HEK293 (cell line): ENCODE results near the gene ALPK3.

ENCODE experiments used
- CTCF ChIA-PET: fragments of 350-600 bp; formaldehyde crosslinking; extraction: SDS; loops from one replicate; lab custom pipeline; 2021; ENCODE audit warnings: antibody characterized with exemption; lab: Yijun Ruan, JAX
- POLR2A ChIA-PET: fragments of 300-600 bp; formaldehyde crosslinking; extraction: SDS; loops from one replicate; lab custom pipeline; 2020; ENCODE audit warnings: antibody characterized with exemption, inconsistent platforms; lab: Yijun Ruan, JAX
- H3K27ac ChIP-seq: fragments of 200-500 bp; sonication (Bioruptor generic); 2 replicates; pipeline ENCODE4 v1.5.1; 2014; ENCODE audit warnings: low read depth, low read length, control low read depth, inconsistent platforms; ENCODE audit errors: extremely low read depth
- H3K36me3 ChIP-seq, 2 experiments: fragments of 200-500 bp in 1 of 2; sonication (Bioruptor generic) in 1 of 2; 1 replicate in 1 of 2; 2 replicates in 1 of 2; pipeline ENCODE4 v1.5.1; 2014 to 2017; ENCODE audit warnings: inconsistent platforms in 2 of 2, low read length in 2 of 2; ENCODE audit not compliant: control insufficient read depth in 2 of 2, insufficient read depth in 1 of 2
- H3K4me1 ChIP-seq: fragments of 200-500 bp; sonication (Bioruptor generic); 2 replicates; pipeline ENCODE4 v1.5.1; 2014; ENCODE audit warnings: mild to moderate bottlenecking, low read length, inconsistent platforms; ENCODE audit not compliant: control insufficient read depth, insufficient read depth
- H3K4me3 ChIP-seq: 2 replicates; pipeline ENCODE4 v1.5.1; 2011; ENCODE audit warnings: low read depth, mild to moderate bottlenecking, control low read depth, low read length, moderate library complexity
- H3K9me3 ChIP-seq: fragments of 200-500 bp; sonication (Bioruptor generic); 2 replicates; pipeline ENCODE4 v1.5.1; 2014; ENCODE audit warnings: low read depth, low read length, inconsistent platforms; ENCODE audit not compliant: control insufficient read depth, insufficient read depth
- GFI1B ChIP-seq: fragments of 450-650 bp; formaldehyde crosslinking; IDR thresholded peaks from 2 replicates; pipeline ENCODE4 v1.5.1; 2016; ENCODE audit warnings: missing biosample characterization, missing genetic modification characterization
- GLIS2 ChIP-seq: fragments of 450-650 bp; formaldehyde crosslinking; IDR thresholded peaks from 2 replicates; pipeline ENCODE4 v1.5.1; 2016; ENCODE audit warnings: missing biosample characterization, missing genetic modification characterization
- KLF10 ChIP-seq: fragments of 450-650 bp; IDR thresholded peaks from 2 replicates; pipeline ENCODE4 v1.5.1; 2018; ENCODE audit warnings: missing biosample characterization, mild to moderate bottlenecking, missing genetic modification characterization
- KLF9 ChIP-seq: fragments of 450-650 bp; formaldehyde crosslinking; IDR thresholded peaks from 2 replicates; pipeline ENCODE4 v1.5.1; 2016; ENCODE audit warnings: missing biosample characterization, missing genetic modification characterization, low read depth
- PRDM2 ChIP-seq: fragments of 450-650 bp; formaldehyde crosslinking; IDR thresholded peaks from 2 replicates; pipeline ENCODE4 v1.5.1; 2016; ENCODE audit warnings: missing biosample characterization, missing genetic modification characterization, borderline replicate concordance
- SCRT2 ChIP-seq: fragments of 450-650 bp; formaldehyde crosslinking; IDR thresholded peaks from 2 replicates; pipeline ENCODE4 v1.5.1; 2016; ENCODE audit warnings: missing biosample characterization, missing genetic modification characterization
- ZBTB7A ChIP-seq: fragments of 450-650 bp; formaldehyde crosslinking; IDR thresholded peaks from 2 replicates; pipeline ENCODE4 v1.5.1; 2016; ENCODE audit warnings: low read depth, missing biosample characterization, missing genetic modification characterization
- ZFHX2 ChIP-seq: fragments of 450-650 bp; formaldehyde crosslinking; conservative IDR thresholded peaks from 2 replicates; pipeline ENCODE4 v1.5.1; 2016; ENCODE audit warnings: missing biosample characterization, missing genetic modification characterization
- ZNF114 ChIP-seq: fragments of 450-650 bp; formaldehyde crosslinking; IDR thresholded peaks from 2 replicates; pipeline ENCODE4 v1.5.0; 2017; ENCODE audit warnings: missing biosample characterization, missing genetic modification characterization
- ZNF175 ChIP-seq: fragments of 450-650 bp; formaldehyde crosslinking; IDR thresholded peaks from 2 replicates; pipeline ENCODE4 v1.5.1; 2016; ENCODE audit warnings: missing biosample characterization, missing genetic modification characterization
- ZNF433 ChIP-seq: fragments of 450-650 bp; formaldehyde crosslinking; IDR thresholded peaks from 2 replicates; pipeline ENCODE4 v1.5.1; 2016; ENCODE audit warnings: missing biosample characterization, missing genetic modification characterization, low read depth
- ZNF558 ChIP-seq: fragments of 450-650 bp; formaldehyde crosslinking; IDR thresholded peaks from 2 replicates; pipeline ENCODE4 v1.5.1; 2016; ENCODE audit warnings: missing biosample characterization, missing genetic modification characterization
- ZNF623 ChIP-seq: fragments of 450-650 bp; formaldehyde crosslinking; IDR thresholded peaks from 2 replicates; pipeline ENCODE4 v1.5.1; 2016; ENCODE audit warnings: missing biosample characterization, missing genetic modification characterization
- ZNF777 ChIP-seq: fragments of 450-650 bp; formaldehyde crosslinking; IDR thresholded peaks from 2 replicates; pipeline ENCODE4 v1.5.1; 2017; ENCODE audit warnings: missing biosample characterization, missing genetic modification characterization, borderline replicate concordance
- ZNF837 ChIP-seq: fragments of 450-650 bp; formaldehyde crosslinking; IDR thresholded peaks from 2 replicates; pipeline ENCODE4 v1.5.1; 2016; ENCODE audit warnings: missing biosample characterization, missing genetic modification characterization
- ZSCAN23 ChIP-seq: fragments of 450-650 bp; formaldehyde crosslinking; IDR thresholded peaks from 2 replicates; pipeline ENCODE4 v1.5.1; 2016; ENCODE audit warnings: missing biosample characterization, missing genetic modification characterization
- TF ChIP-seq, protein P1 (sequence below): fragments of 450-650 bp; formaldehyde crosslinking; IDR thresholded peaks from 2 replicates; pipeline ENCODE4 v1.5.1; 2017; ENCODE audit warnings: missing biosample characterization, missing genetic modification characterization
- TF ChIP-seq, protein P2 (sequence below): fragments of 450-650 bp; formaldehyde crosslinking; IDR thresholded peaks from 2 replicates; pipeline ENCODE4 v1.5.1; 2016; ENCODE audit warnings: missing biosample characterization, missing genetic modification characterization

ALPK3 gene

GRCh38 chr15:84804005-84804900, 12.9 kb upstream of the ALPK3 start:
- H3K36me3 ChIP-seq = peaks cover 19 to 53% of the 10 kb centered on the region in 2 experiments
- H3K9me3 ChIP-seq = no peaks in the 10 kb centered on the region
- no peak for TF ChIP-seq ZFHX2 (tag by site-specific recombination)
- TF ChIP-seq SCRT2 = 0 out of 2 replicates have a peak, but pooled peaks have one; percentile 59
- no peaks in the 10 kb centered on the region; the same call in 1 of the 2 replicates for H3K4me1 ChIP-seq
- POLR2A ChIA-PET = no interaction called here
- CTCF ChIA-PET = interaction anchor here (0.5 to 0.8 kb wide), 2 partner anchors 14 to 41 kb away, joined by 3 read pairs; no protein-coding TSS in a partner anchor
- no peak overlapping the region for H3K4me3 ChIP-seq
- no peak overlapping the region for H3K27ac ChIP-seq

DNA sequence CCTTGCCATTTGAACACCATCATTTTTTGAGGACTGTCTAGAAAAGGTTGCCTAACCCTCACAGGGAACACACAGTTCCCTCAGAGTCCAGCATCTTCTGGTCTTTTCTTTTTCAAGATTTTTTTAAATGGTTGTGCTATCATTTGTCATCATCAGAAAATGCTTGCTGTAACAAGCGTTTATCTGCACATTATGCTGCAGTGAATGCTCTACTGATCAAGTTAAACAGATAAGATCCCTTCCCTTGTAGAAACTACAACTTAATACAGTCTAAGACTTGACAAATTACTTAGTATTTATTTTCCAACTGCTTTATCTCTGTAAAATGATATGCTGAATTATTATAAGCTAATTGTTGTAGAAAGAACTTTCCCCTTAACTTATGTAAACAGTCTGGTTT, 11.9 kb upstream of the ALPK3 start:
- POLR2A ChIA-PET = interaction anchor here (0.9 kb wide), 1 partner anchor 145 kb away, joined by 3 read pairs; no protein-coding TSS in a partner anchor
- peaks cover 17 to 43% of the 10 kb centered on the region in 2 experiments for H3K36me3 ChIP-seq
- no peak for TF ChIP-seq ZNF433 (tag by site-specific recombination)
- TF ChIP-seq, protein P1, sequence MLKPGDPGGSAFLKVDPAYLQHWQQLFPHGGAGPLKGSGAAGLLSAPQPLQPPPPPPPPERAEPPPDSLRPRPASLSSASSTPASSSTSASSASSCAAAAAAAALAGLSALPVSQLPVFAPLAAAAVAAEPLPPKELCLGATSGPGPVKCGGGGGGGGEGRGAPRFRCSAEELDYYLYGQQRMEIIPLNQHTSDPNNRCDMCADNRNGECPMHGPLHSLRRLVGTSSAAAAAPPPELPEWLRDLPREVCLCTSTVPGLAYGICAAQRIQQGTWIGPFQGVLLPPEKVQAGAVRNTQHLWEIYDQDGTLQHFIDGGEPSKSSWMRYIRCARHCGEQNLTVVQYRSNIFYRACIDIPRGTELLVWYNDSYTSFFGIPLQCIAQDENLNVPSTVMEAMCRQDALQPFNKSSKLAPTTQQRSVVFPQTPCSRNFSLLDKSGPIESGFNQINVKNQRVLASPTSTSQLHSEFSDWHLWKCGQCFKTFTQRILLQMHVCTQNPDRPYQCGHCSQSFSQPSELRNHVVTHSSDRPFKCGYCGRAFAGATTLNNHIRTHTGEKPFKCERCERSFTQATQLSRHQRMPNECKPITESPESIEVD (tag by site-specific recombination) = 0 out of 2 replicates have a peak, but pooled peaks have one; percentile 35
- CTCF ChIA-PET = interaction anchor here (0.5 to 1.1 kb wide), 3 partner anchors 56 to 207 kb away, joined by 3 to 4 read pairs (median 3); no protein-coding TSS in a partner anchor
- no peaks in the 10 kb centered on the region; the same call in 1 of the 2 replicates for H3K4me1 ChIP-seq
- no peaks in the 10 kb centered on the region for H3K9me3 ChIP-seq
- H3K4me3 ChIP-seq = no peak overlapping the region
- H3K27ac ChIP-seq = no peak overlapping the region

DNA sequence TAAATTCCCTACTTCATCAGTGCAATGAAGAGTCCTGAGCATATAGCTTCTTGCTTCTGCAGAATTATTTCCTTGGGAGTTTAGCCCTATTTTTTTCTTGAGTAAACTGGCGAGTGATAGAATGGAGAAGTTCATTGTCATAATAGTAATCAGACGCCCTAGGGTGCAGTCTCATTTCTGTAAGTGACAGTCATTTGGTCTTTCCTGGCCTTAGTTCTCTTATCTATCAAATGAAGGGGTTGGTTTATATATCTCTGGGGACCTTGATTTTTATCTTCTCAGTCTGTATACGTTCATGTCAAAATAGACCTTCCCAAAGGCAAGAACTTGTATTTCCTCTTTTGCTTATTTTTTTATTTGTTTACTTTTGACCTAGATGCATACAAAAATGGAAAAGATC, 9.9 kb upstream of the ALPK3 start:
- CTCF ChIA-PET = interaction anchor here (0.6 to 1.0 kb wide), 5 partner anchors 11 to 147 kb away, joined by 3 to 5 read pairs (median 4); no protein-coding TSS in a partner anchor
- Histone ChIP-seq H3K27ac (no peak overlapping the region), H3K9me3 (no peaks in the 10 kb centered on the region), H3K36me3 (peaks cover 5 to 25% of the 10 kb centered on the region in 2 experiments), H3K4me3 (no peak overlapping the region), H3K4me1 (no peaks in the 10 kb centered on the region; the same call in 1 of the 2 replicates)
- no peak for TF ChIP-seq GFI1B (tag by site-specific recombination)
- no peak for TF ChIP-seq ZNF623 (tag by site-specific recombination)
- no peak for TF ChIP-seq ZNF777 (tag by site-specific recombination)
- TF ChIP-seq, protein P2, sequence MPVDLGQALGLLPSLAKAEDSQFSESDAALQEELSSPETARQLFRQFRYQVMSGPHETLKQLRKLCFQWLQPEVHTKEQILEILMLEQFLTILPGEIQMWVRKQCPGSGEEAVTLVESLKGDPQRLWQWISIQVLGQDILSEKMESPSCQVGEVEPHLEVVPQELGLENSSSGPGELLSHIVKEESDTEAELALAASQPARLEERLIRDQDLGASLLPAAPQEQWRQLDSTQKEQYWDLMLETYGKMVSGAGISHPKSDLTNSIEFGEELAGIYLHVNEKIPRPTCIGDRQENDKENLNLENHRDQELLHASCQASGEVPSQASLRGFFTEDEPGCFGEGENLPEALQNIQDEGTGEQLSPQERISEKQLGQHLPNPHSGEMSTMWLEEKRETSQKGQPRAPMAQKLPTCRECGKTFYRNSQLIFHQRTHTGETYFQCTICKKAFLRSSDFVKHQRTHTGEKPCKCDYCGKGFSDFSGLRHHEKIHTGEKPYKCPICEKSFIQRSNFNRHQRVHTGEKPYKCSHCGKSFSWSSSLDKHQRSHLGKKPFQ (tag by site-specific recombination) = no peak
- no peak for TF ChIP-seq ZNF837 (tag by site-specific recombination)
- TF ChIP-seq ZNF175 (tag by site-specific recombination) = no peak
- TF ChIP-seq GLIS2 = no peak
- TF ChIP-seq ZBTB7A (tag by site-specific recombination) = no peak
- TF ChIP-seq KLF9 (tag by site-specific recombination) = no peak
- no peak for TF ChIP-seq PRDM2
- TF ChIP-seq KLF10 = no peak
- TF ChIP-seq ZNF558 (tag by site-specific recombination) = no peak
- no peak for TF ChIP-seq ZNF114 (tag by site-specific recombination)
- no peak for TF ChIP-seq ZSCAN23 (tag by site-specific recombination)
- POLR2A ChIA-PET = no interaction called here
